T-helper 2 cell (primary cell): ENCODE data around the gene RC3H2.
"Not testable (repeated sequence)": the region's sequence is repeated elsewhere in the genome, so short reads cannot be mapped to it uniquely, and the experiment has no call there.

Source experiments
- DNase-seq, 5 experiments: peaks; one replicate each; pipeline versions ENCODE4 v3.0.0 to v3.0.0-alpha.2; 2012 to 2022

RC3H2 gene

DNA sequence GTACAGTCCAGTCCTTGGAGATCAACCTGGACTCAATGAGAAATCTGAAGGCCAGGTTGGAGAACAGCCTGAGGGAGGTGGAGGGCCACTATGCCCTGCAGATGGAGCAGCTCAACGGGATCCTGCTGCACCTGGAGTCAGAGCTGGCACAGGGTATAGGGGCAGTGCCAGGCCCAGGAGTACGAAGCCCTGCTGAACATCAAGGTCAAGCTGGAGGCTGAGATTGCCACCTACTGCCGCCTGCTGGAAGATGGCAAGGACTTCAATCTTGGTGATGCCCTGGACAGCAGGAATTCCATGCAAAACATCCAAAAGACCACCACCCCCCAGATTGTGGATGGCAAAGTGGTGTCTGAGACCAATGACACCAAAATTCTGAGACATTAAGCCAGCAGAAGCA is 66.7 kb downstream of the RC3H2 start:
- DNase-seq = not testable (repeated sequence)

DNA sequence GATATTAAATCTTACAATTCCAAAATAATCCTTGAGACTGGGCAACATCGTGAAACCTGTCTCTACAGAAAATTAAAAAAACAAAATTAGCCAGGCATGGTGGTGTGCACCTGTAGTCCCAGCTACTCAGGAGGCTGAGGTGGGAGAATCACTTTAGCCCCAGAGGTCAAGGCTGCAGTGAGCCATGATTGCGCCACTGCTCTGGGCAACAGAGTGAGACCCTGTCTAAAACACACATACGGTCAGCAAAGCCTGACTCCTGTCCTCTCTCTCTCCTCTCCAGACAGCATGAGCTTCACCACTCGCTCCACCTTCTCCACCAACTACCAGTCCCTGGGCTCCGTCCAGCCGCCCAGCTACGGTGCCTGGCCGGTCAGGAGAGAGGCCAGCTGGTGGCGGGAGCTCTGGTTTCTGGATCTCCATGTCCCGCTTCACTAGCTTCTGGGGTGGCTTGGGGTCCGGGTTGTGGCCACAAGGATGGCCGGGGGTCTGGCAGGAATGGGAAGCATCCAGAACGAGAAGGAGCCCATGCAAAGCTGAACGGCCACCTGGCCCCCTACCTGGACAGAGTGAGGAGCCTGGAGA is 67.8 kb downstream of the RC3H2 start:
- DNase-seq = no peak

DNA sequence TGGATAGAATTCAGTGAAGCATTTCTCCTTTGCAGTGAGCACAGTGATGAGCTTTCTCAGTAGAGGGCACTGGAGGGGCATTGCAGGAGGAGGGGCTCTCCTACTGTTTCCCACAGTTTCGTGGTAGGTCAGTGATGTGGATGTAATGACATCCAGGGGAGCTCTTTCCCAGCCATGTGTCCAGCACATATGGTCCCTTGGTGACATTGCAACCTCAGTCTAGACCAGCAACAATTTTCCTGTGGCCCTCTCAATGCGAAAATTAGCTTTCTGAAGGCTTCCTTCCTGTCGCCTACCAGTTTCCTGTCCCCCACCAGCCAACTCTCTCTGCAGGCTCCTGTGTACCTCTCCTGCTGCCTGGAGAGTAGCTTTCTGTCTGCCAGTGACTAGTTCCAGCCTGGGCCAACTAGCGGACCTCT is 69.8 kb downstream of the RC3H2 start:
- peak in 1 of 5 experiments; percentile 67 for DNase-seq

DNA sequence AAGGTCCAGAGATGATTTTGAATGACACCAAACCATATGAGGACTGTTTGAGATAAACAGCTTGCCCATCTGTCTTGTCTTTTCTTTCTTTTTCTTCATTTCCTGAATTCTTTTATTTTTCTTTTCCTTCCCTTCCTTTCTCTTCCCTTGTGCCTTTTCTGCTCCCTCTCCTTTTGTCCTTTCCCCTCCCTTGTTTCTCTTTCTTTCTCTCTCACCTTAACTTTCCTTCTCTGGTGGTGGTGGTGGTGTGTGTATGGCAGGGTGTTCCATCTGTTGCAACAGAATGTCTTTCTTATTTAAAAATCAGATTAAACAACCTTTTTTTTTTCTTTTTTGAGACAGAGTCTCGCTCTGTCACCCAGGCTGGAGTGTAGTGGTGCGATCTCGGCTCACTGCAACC is 73.0 kb downstream of the RC3H2 start:
- no peak for DNase-seq

DNA sequence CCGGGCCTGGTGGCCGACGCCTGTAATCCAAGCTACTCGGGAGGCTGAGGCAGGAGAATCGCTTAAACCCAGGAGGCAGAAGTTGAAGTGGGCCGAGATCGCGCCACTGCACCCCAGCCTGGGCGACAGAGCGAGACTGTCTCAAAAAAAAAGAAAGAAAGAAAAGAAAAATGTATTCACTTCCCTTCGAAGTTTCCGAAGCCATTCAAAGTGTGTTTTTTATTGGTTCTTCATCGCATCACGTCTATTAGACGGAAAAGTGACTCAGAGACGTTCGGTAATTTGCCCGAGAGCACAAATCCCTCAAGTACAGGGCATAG is 76.2 kb downstream of the RC3H2 start:
- not testable (repeated sequence) for DNase-seq

GRCh38 chr9:122827761-122828093 is 77.4 kb downstream of the RC3H2 start:
- DNase-seq = no peak

GRCh38 chr9:122822938-122823337 is 82.2 kb downstream of the RC3H2 start:
- DNase-seq = no peak

GRCh38 chr9:122822056-122822455 is 83.1 kb downstream of the RC3H2 start:
- DNase-seq = no peak

- DNase-seq = no peak
Measured at GRCh38 chr9:122821278-122821943, 83.7 kb downstream of the RC3H2 start.

DNA sequence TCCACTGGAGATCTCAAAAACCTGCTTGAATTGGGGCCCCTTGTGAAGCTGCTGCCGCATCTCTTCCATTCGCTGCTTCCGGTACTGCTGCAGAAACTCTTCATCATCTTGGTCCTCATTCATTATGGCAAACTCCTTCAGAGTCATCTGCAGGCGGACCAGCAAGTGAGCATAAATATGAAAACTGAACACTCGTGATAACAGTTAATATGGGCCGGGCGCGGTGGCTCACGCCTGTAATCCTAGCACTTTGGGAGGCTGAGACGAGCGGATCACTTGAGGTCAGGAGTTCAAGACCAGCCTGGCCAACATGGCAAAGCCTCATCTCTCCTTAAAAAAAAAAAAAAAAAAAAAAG is 84.7 kb downstream of the RC3H2 start:
- no peak for DNase-seq

DNA sequence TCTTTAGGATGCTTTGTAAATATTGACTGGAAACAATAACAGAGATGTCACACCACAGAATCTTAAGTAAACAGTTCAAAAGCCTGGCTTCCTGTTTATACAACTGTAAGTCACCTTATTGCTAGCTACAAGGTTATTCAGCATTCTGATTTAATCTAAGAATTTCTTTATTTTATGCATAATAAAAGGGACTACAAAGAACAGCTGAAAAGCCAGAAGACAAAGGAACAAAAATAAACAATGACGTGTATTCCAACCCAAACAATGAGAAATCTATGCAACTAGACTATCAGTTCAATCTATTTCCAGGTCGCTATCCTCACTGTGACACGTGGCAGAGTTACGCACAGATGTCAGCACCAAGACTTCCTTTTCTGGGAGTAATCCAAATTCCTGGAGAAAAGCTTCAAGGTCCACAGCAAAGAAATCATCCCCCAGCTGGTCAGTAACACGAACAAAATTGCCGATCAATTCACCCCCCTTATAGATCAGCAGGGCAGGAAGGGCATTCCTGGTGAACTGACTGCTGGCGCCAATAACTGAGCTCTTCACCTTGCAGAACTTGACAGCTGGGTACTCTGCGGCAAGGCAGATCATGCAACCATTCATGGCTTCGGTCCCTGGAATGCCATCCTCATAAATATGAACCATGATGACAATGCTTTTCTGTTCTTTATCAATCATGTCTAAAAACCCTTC is 85.2 kb downstream of the RC3H2 start:
- DNase-seq = peak in 1 of 5 experiments; percentile 27

- no peak for DNase-seq
Measured at GRCh38 chr9:122819326-122819725, 85.8 kb downstream of the RC3H2 start.

- peak in 3 of 5 experiments; percentile 27 to 72 (median 28) for DNase-seq
Measured at GRCh38 chr9:122816163-122816867, 88.8 kb downstream of the RC3H2 start.

- no peak for DNase-seq
Measured at GRCh38 chr9:122815544-122815943, 89.6 kb downstream of the RC3H2 start.

DNA sequence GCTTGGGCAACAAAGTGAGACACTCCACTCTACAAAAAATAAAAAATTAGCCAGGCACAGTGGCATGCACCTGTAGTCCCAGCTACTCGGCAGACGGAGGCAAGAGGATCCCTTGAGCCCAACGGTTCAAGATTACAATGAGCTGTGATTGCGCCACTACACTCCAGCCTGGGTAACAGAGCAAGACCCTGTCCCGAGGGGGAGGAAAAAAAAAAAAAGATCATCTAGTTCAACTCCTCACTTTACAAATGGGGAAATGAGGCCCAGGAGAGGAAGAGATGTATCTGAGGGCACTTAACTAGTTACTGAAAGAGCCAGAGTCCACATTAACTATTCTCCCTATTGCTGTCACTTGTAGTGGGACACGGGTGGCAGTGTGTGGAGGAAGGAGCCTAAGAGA is 90.6 kb downstream of the RC3H2 start:
- DNase-seq = no peak

GRCh38 chr9:122812736-122813135 is 92.4 kb downstream of the RC3H2 start:
- no peak for DNase-seq

GRCh38 chr9:122810306-122810946 is 94.7 kb downstream of the RC3H2 start:
- peak; percentile 35 to 76 (median 57) for DNase-seq

- DNase-seq = not testable (repeated sequence)
Measured at GRCh38 chr9:122809261-122809660, 95.9 kb downstream of the RC3H2 start.

GRCh38 chr9:122808141-122808540 is 97.0 kb downstream of the RC3H2 start:
- DNase-seq = peak in 1 of 5 experiments; percentile 62

DNA sequence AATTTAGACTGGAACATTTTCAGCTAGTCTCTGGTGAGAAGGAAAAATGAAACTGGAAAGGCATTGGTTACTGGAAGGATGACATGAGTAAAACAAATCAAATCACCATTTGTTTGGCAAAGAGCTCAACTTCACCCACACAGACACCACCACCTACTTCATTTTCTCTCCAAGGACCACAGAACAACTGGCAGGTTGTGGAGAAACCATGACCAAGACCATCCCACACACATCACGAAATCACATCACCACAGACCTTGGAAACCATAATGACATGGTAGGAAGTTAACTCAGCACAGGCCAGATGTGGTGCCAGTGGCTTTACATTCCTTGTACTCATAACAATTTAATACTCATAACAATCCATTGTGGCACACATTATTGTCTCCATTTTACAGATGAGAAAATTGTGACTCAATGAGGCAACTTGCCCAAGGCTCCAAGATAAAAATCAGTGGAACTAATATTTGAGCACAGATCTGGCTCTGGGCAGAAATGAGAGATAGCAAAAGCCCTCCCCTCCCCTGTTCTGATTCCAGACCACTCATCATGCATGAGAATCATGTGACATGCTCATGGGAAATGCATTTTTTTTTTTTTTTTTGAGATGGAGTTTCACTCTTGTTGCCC is 97.8 kb downstream of the RC3H2 start:
- peak in 2 of 5 experiments; percentile 30 to 87 for DNase-seq

GRCh38 chr9:122806661-122807060 is 98.5 kb downstream of the RC3H2 start:
- peak in 1 of 5 experiments; percentile 19 for DNase-seq
